Kidney glomerular epithelial cell (primary cell): ENCODE data around the gene TWIST2.

Experiments
- DNase-seq: peaks from one replicate; lab custom pipeline; 2025; lab: John Stamatoyannopoulos, UW

TWIST2 gene

GRCh38 chr2:238920053-238920452 lies 72.2 kb downstream of the TWIST2 start:
- no peak for DNase-seq

- DNase-seq = no peak
These were observed 72.7 kb downstream of the TWIST2 start for GRCh38 chr2:238920601-238921001.

GRCh38 chr2:238921259-238921658 lies 73.4 kb downstream of the TWIST2 start:
- no peak for DNase-seq

- DNase-seq = no peak
These were observed 73.9 kb downstream of the TWIST2 start for GRCh38 chr2:238921681-238922319.

- no peak for DNase-seq
These were observed 74.5 kb downstream of the TWIST2 start for GRCh38 chr2:238922435-238922834.

GRCh38 chr2:238924032-238924431 lies 76.1 kb downstream of the TWIST2 start:
- DNase-seq = no peak

- DNase-seq = no peak
These were observed 76.9 kb downstream of the TWIST2 start for GRCh38 chr2:238924796-238925195.

- no peak for DNase-seq
These were observed 77.4 kb downstream of the TWIST2 start for GRCh38 chr2:238925281-238925680.

GRCh38 chr2:238925816-238926521 lies 78.1 kb downstream of the TWIST2 start:
- DNase-seq = no peak

- DNase-seq = no peak
These were observed 79.1 kb downstream of the TWIST2 start for GRCh38 chr2:238926761-238927611.

GRCh38 chr2:238927746-238928519 lies 80.0 kb downstream of the TWIST2 start:
- DNase-seq = no peak

- no peak for DNase-seq
These were observed 80.8 kb downstream of the TWIST2 start for GRCh38 chr2:238928520-238929241.

- DNase-seq = no peak
These were observed 81.6 kb downstream of the TWIST2 start for GRCh38 chr2:238929242-238930081.

- DNase-seq = no peak
These were observed 82.3 kb downstream of the TWIST2 start for GRCh38 chr2:238930216-238930615.

GRCh38 chr2:238936162-238937052 lies 88.5 kb downstream of the TWIST2 start:
- DNase-seq = no peak

GRCh38 chr2:238938003-238938400 lies 90.1 kb downstream of the TWIST2 start:
- DNase-seq = no peak

GRCh38 chr2:238938401-238939055 lies 90.6 kb downstream of the TWIST2 start:
- DNase-seq = no peak

- DNase-seq = no peak
These were observed 91.2 kb downstream of the TWIST2 start for GRCh38 chr2:238939074-238939473.
